Ishikawa (cell line): Measurements from ENCODE around the gene SLC6A6.

Source experiments
- CEBPB ChIP-seq: IDR thresholded peaks from 2 replicates; pipeline ENCODE4 v1.6.1; 2012
- NFIC ChIP-seq: IDR thresholded peaks from 2 replicates; pipeline ENCODE4 v1.6.1; 2012
- RAD21 ChIP-seq: IDR thresholded peaks from 2 replicates; pipeline ENCODE4 v1.6.1; 2012; ENCODE audit warnings: low read depth
- TEAD4 ChIP-seq: IDR thresholded peaks from 2 replicates; pipeline ENCODE4 v1.6.1; 2012
- YY1 ChIP-seq: IDR thresholded peaks from 2 replicates; pipeline ENCODE4 v1.6.1; 2012; ENCODE audit warnings: low read depth
- ZBTB7A ChIP-seq: IDR thresholded peaks from 2 replicates; pipeline ENCODE4 v1.6.1; 2012; ENCODE audit warnings: low read depth
- TF ChIP-seq, protein P1 (sequence below): IDR thresholded peaks from 2 replicates; pipeline ENCODE4 v1.6.1; 2012; ENCODE audit warnings: low read depth, mild to moderate bottlenecking

DNA sequence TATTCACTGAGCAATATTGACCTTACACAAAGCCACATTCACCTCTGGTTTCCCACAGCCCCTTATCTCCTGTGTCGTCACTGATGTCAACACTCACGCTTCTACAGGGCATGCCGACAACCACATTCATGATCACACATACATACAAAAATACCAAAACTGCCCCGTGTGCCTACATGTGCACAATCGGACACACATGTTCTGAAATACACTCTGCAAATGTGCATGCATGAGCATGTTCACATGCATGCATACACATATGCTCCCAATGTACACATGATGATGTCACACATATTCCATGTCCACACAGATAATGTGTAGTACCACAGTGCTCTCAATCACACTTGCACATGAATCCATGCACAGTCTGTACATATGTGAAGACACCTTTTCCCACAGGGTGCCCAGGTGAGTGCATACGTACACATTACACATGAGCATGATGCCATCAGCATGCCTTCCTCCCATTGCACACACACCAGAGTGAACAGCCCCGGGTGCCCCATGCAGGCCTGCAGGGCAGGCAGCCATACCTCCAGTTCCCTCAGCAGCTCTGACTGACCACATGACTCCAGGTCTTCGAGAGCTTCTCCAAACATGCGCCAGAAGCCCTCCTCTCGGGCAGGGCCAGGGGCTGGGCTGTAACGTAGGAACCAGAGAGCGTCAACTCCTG, 100.8 kb downstream of the SLC6A6 start:
- TF ChIP-seq, protein P1, sequence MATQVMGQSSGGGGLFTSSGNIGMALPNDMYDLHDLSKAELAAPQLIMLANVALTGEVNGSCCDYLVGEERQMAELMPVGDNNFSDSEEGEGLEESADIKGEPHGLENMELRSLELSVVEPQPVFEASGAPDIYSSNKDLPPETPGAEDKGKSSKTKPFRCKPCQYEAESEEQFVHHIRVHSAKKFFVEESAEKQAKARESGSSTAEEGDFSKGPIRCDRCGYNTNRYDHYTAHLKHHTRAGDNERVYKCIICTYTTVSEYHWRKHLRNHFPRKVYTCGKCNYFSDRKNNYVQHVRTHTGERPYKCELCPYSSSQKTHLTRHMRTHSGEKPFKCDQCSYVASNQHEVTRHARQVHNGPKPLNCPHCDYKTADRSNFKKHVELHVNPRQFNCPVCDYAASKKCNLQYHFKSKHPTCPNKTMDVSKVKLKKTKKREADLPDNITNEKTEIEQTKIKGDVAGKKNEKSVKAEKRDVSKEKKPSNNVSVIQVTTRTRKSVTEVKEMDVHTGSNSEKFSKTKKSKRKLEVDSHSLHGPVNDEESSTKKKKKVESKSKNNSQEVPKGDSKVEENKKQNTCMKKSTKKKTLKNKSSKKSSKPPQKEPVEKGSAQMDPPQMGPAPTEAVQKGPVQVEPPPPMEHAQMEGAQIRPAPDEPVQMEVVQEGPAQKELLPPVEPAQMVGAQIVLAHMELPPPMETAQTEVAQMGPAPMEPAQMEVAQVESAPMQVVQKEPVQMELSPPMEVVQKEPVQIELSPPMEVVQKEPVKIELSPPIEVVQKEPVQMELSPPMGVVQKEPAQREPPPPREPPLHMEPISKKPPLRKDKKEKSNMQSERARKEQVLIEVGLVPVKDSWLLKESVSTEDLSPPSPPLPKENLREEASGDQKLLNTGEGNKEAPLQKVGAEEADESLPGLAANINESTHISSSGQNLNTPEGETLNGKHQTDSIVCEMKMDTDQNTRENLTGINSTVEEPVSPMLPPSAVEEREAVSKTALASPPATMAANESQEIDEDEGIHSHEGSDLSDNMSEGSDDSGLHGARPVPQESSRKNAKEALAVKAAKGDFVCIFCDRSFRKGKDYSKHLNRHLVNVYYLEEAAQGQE, result no peak
- no peak for TF ChIP-seq CEBPB
- TF ChIP-seq ZBTB7A, result no peak
- no peak for TF ChIP-seq TEAD4
- TF ChIP-seq NFIC, result no peak
- TF ChIP-seq YY1, result no peak
- no peak for TF ChIP-seq RAD21
